ENCODE measurements around the gene CAMTA2.
A peak's percentile ranks its signal among the peaks of the same experiment; 100 is the strongest.

The CAMTA2 gene

DNA sequence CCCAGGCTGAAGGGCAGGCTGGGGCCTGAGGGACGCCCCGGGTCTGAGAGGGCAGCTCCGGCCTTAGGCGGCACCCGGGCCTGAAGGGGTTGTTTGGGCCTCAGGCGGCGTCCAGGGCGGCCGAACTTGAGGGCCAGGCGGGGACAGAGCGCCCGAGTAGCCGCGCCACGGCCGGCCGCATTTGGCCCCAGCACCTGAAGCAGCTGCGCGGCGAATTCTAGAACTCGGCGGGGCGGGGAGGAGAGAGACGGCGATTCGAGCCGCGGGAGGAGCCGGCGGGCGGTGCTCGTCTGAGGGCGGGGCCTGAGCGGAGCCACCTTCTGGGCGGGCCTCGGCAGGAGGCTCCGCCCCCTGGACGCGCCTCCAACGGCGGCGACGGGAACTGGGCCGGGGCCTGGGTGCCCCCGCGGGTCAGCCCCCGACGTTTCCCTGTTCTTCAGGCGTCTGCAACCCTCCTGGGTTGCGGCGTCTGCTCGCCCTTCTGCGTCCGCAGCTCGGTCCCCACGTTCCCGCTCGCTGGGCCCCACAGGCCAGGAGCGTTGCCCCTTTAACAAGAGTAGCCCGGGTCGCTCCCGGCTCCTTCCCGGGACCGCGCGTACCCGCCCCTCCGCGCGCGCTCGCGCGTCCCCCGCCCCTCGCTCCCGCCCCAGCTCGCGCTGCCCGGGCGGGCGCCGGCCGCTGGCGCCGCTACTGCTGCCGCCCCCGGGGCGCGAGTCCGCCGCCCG is 10.0 kb upstream of the CAMTA2 start, which contains the start of the genes INCA1 and KIF1C:
Gene INCA1 (minus strand): TSS at position 221 of the 725 bp plus-strand sequence. CDS start 3,085 bp downstream, outside the sequence.
Gene KIF1C (plus strand): TSS at position 649 of the 725 bp plus-strand sequence. CDS start 2,297 bp downstream, outside the sequence.
- Mint-ChIP-seq H3K4me1 (ENCODE audit: low read depth in 2 of 2) (peaks cover 25 to 32% of the 10 kb centered on the region in 2 donors), H3K4me3 (peak within 1 kb of the TSS; percentile 86 to 88), H3K9me3 (no peaks in the 10 kb centered on the region), H3K27me3 (no peaks in the 10 kb centered on the region), H3K36me3 (ENCODE audit: insufficient read depth) (peaks cover 8% of the 10 kb centered on the region), H3K27ac (peak within 1 kb of the TSS; percentile 83 to 90)
- DNase-seq (peak; percentile 86 to 92 (median 89)), ATAC-seq (replicated peaks) (peak; percentile 93)

- H3K27me3 Mint-ChIP-seq = no peaks in the 10 kb centered on the region
- no peak overlapping the region for H3K4me3 Mint-ChIP-seq
Measured at GRCh38 chr17:4994081-4994595, 6.7 kb upstream of the CAMTA2 start.

DNA sequence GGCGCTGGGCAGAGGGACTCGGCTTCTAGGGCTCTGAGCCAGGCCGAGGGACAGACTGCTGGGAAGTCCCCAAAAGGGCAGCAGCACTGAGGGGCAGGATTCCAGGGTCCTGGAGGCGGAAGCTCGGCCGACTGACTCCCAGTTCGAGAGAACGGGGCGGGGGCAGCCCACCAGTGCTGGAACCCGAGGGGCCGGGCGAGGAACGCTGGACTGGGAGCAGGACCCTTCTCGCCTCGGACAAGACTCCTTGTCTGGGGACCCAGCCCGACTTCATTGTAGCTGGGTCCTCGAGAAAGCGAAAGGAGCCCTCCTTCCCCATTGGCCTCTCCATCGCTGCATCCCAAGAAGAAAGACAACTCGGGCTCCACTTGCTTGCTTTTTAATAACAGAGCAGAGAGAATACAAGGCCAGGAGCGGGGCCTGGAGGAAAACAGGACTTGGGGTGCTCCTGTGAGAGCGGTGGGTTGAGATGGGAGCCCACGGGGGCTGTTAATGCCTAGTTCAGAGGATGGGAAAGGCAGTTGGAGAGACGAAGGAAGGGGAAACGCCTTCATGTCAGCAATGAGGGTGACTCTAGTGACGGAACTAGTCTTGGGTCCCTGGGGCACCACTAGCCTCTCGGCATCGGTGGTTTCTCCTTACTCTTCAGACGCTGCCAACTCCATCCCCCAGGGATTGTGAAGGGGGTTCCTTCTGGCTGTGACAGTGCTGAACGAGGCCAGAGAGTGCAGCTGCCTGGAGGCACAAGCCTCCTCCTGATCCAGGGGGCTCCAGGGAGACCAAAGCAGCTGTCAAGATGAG is 492 bp upstream of the CAMTA2 start:
- ATAC-seq (replicated peaks) = peak; percentile 12
- H3K36me3 Mint-ChIP-seq (ENCODE audit: insufficient read depth) = peaks cover 11% of the 10 kb centered on the region
- H3K27me3 Mint-ChIP-seq = no peaks in the 10 kb centered on the region
- peak overlapping the region; percentile 85 to 91 for H3K4me3 Mint-ChIP-seq
- no peak for DNase-seq
- H3K9me3 Mint-ChIP-seq = no peaks in the 10 kb centered on the region
- peaks cover 35 to 40% of the 10 kb centered on the region in 2 donors for H3K4me1 Mint-ChIP-seq (ENCODE audit: low read depth in 2 of 2)
- peak overlapping the region; percentile 92 to 93 for H3K27ac Mint-ChIP-seq

More at GRCh38 chr17:4994081-4994595, 6.7 kb upstream of the CAMTA2 start:
- H3K4me1 Mint-ChIP-seq (ENCODE audit: low read depth in 2 of 2) = peaks cover 20 to 23% of the 10 kb centered on the region in 2 donors
- H3K9me3 Mint-ChIP-seq = no peaks in the 10 kb centered on the region
- DNase-seq (no peak), ATAC-seq (replicated peaks) (no peak)
- H3K36me3 Mint-ChIP-seq (ENCODE audit: insufficient read depth) = peaks cover 6% of the 10 kb centered on the region
- no peak overlapping the region for H3K27ac Mint-ChIP-seq

GRCh38 chr17:4986403-4986802 is 1.1 kb downstream of the CAMTA2 start:
- ATAC-seq (replicated peaks) (no peak), DNase-seq (no peak)
- Mint-ChIP-seq H3K36me3 (ENCODE audit: insufficient read depth) (peaks cover 15% of the 10 kb centered on the region), H3K9me3 (no peaks in the 10 kb centered on the region), H3K4me3 (peak overlapping the region; percentile 85 to 91), H3K4me1 (ENCODE audit: low read depth in 2 of 2) (peaks cover 35 to 40% of the 10 kb centered on the region in 2 donors), H3K27me3 (no peaks in the 10 kb centered on the region), H3K27ac (peak overlapping the region; percentile 92 to 93)

DNA sequence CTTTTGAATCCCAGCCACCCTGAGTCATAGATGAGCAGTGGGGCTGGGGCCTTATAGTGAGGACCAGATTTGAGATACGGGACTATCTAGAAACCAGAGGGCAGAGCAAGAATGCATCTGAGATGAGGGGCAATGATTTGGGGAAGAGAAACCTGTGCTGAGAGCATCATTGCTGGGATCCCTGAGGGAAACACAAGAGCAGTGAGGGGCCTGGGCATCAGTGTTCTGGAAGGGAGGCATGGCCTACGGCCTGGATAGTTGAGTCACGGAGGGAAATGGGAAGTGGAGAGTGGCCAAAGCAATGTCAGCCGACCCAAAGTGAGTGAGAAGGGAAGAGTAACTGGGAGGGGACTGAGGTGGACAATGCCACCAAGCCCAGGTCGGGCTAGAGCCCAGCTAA is 5.2 kb downstream of the CAMTA2 start:
- H3K27me3 Mint-ChIP-seq = no peaks in the 10 kb centered on the region
- H3K4me1 Mint-ChIP-seq (ENCODE audit: low read depth in 2 of 2) = peaks cover 27 to 30% of the 10 kb centered on the region in 2 donors
- DNase-seq (no peak), ATAC-seq (replicated peaks) (no peak)
- H3K36me3 Mint-ChIP-seq (ENCODE audit: insufficient read depth) = peaks cover 27% of the 10 kb centered on the region
- no peaks in the 10 kb centered on the region for H3K9me3 Mint-ChIP-seq
- no peak overlapping the region for H3K27ac Mint-ChIP-seq
- H3K4me3 Mint-ChIP-seq = no peak overlapping the region

- H3K36me3 Mint-ChIP-seq (ENCODE audit: insufficient read depth) = peaks cover 34% of the 10 kb centered on the region
- no peak overlapping the region for H3K4me3 Mint-ChIP-seq
- DNase-seq (peak; percentile 41 to 58 (median 48)), ATAC-seq (replicated peaks) (peak; percentile 70)
- H3K27ac Mint-ChIP-seq = peak overlapping the region; percentile 82 to 85
- H3K27me3 Mint-ChIP-seq = no peaks in the 10 kb centered on the region
- H3K9me3 Mint-ChIP-seq = no peaks in the 10 kb centered on the region
- H3K4me1 Mint-ChIP-seq (ENCODE audit: low read depth in 2 of 2) = peaks cover 15 to 17% of the 10 kb centered on the region in 2 donors
Measured at GRCh38 chr17:4980644-4981216, 6.7 kb downstream of the CAMTA2 start.

DNA sequence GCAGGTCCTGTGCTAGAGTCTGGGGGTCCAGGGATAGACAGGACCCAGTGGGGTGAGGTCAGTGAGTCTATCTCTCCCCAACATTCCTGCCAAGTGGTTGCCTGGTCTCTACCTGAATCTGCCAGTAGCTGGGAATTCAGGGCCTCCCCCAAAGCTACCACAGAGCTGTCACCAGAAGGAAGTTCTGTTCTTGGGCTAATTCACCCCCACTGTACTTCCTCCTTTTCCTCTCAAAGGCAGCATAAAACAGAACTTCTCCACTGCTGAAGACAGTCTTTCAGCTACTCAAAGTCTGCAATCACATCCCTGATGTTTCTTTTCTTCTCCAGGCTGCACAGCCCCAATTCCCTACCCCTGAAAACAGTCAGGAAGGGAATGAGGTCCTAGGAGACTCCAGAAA is 8.7 kb downstream of the CAMTA2 start:
- Mint-ChIP-seq H3K4me1 (ENCODE audit: low read depth in 2 of 2) (peaks cover 18% of the 10 kb centered on the region in 2 donors), H3K4me3 (no peak overlapping the region), H3K27ac (no peak overlapping the region), H3K27me3 (no peaks in the 10 kb centered on the region), H3K36me3 (ENCODE audit: insufficient read depth) (peaks cover 35% of the 10 kb centered on the region), H3K9me3 (no peaks in the 10 kb centered on the region)
- ATAC-seq (replicated peaks) (no peak), DNase-seq (no peak)

- Mint-ChIP-seq H3K27ac (peak overlapping the region in 1 of 2 donors; percentile 4), H3K9me3 (no peaks in the 10 kb centered on the region), H3K27me3 (no peaks in the 10 kb centered on the region), H3K4me1 (ENCODE audit: low read depth in 2 of 2) (peaks cover 7 to 8% of the 10 kb centered on the region in 2 donors), H3K36me3 (ENCODE audit: insufficient read depth) (peaks cover 33% of the 10 kb centered on the region), H3K4me3 (no peak overlapping the region)
- no peak for DNase-seq
- ATAC-seq (replicated peaks) = no peak
Measured at GRCh38 chr17:4974115-4974670, 13.3 kb downstream of the CAMTA2 start.

GRCh38 chr17:4973256-4974114 is 14.0 kb downstream of the CAMTA2 start:
- Mint-ChIP-seq H3K9me3 (no peaks in the 10 kb centered on the region), H3K36me3 (ENCODE audit: insufficient read depth) (peaks cover 30% of the 10 kb centered on the region), H3K27ac (peak overlapping the region in 1 of 2 donors; percentile 76), H3K4me3 (no peak overlapping the region), H3K27me3 (no peaks in the 10 kb centered on the region), H3K4me1 (ENCODE audit: low read depth in 2 of 2) (peaks cover 7% of the 10 kb centered on the region in 2 donors)
- no peak for ATAC-seq (replicated peaks)
- no peak for DNase-seq

DNA sequence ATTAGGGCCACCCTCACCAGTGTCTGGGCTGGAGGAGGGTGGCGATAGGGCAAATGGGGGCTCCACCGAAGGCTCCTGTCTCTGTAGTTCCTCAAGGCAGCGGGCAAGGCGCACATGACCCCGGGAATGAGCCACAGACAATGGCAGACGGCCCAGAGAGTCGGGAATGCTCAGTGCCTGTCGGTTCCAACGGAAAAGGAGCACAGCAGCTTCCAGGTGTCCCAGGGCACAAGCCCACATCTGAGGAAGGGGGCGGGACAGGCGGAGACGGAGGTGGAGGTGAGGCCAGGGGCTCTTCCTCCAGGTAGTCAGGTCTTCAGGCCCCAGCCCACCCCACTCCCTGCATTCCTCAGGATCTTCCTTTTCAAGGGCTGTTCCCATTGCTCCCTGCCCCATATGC is 14.7 kb downstream of the CAMTA2 start:
- peaks cover 7% of the 10 kb centered on the region in 2 donors for H3K4me1 Mint-ChIP-seq (ENCODE audit: low read depth in 2 of 2)
- no peaks in the 10 kb centered on the region for H3K27me3 Mint-ChIP-seq
- H3K9me3 Mint-ChIP-seq = no peaks in the 10 kb centered on the region
- peak overlapping the region in 1 of 2 donors; percentile 12 for H3K4me3 Mint-ChIP-seq
- peaks cover 30% of the 10 kb centered on the region for H3K36me3 Mint-ChIP-seq (ENCODE audit: insufficient read depth)
- ATAC-seq (replicated peaks) (no peak), DNase-seq (no peak)
- peak overlapping the region; percentile 76 for H3K27ac Mint-ChIP-seq

DNA sequence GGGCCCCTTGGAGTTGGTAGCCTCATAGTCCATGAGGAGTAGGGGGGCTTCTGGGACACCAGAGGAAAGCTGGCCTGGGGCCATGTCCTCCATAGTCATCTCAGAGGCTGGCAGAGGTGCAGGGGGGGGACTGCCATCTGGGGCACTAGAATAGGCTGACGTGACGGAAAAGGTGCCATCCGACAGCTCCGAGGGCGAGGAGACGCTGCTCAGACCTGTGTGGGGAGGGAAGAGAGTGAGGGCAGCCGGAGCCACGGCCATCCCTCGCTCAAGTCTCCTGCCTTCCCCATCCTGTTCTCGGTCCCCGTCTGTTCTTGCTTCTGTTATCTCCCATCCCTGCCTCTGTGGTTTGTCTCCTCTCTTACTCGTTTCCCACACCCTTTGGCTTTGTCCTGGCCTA is 15.2 kb downstream of the CAMTA2 start:
- H3K9me3 Mint-ChIP-seq = no peaks in the 10 kb centered on the region
- peak overlapping the region in 1 of 2 donors; percentile 12 for H3K4me3 Mint-ChIP-seq
- DNase-seq = no peak
- H3K36me3 Mint-ChIP-seq (ENCODE audit: insufficient read depth) = peaks cover 30% of the 10 kb centered on the region
- no peak for ATAC-seq (replicated peaks)
- H3K27me3 Mint-ChIP-seq = no peaks in the 10 kb centered on the region
- H3K27ac Mint-ChIP-seq = peak overlapping the region; percentile 76
- peaks cover 7% of the 10 kb centered on the region in 2 donors for H3K4me1 Mint-ChIP-seq (ENCODE audit: low read depth in 2 of 2)

GRCh38 chr17:4971826-4972225 is 15.6 kb downstream of the CAMTA2 start:
- Mint-ChIP-seq H3K4me3 (no peak overlapping the region), H3K9me3 (no peaks in the 10 kb centered on the region), H3K4me1 (ENCODE audit: low read depth in 2 of 2) (peaks cover 7% of the 10 kb centered on the region in 2 donors), H3K27ac (peak overlapping the region in 1 of 2 donors; percentile 53), H3K27me3 (no peaks in the 10 kb centered on the region), H3K36me3 (ENCODE audit: insufficient read depth) (peaks cover 25% of the 10 kb centered on the region)
- DNase-seq (no peak), ATAC-seq (replicated peaks) (no peak)
